NCI-H460 (cell line): ENCODE data around the gene MOB4. TPM values are rescaled to one million over a fixed set of nuclear protein-coding genes. Genes with fewer than 3 reads are reported as not detected.
"Not testable (repeated sequence)": the region's sequence is repeated elsewhere in the genome, so short reads cannot be mapped to it uniquely, and the experiment has no call there.

ENCODE experiments used
- DNase-seq: peaks from one replicate; pipeline ENCODE4 v3.0.0-alpha.2; 2016; ENCODE audit warnings: low read depth; ENCODE audit errors: extremely low read depth
- total RNA-seq: library from RNA; depleted of rRNA; stranded (reverse); fragments of >200 nt; shearing (Covaris generic); gene quantifications from 2 replicates; pipeline ENCODE4 v1.2.3, GENCODE V29; 2014

Gene MOB4
- total RNA-seq, 1 experiment from 2014 or later = 102 TPM

GRCh38 chr2:197506658-197507057 lies 9.2 kb upstream of the MOB4 start:
- DNase-seq = no peak

DNA sequence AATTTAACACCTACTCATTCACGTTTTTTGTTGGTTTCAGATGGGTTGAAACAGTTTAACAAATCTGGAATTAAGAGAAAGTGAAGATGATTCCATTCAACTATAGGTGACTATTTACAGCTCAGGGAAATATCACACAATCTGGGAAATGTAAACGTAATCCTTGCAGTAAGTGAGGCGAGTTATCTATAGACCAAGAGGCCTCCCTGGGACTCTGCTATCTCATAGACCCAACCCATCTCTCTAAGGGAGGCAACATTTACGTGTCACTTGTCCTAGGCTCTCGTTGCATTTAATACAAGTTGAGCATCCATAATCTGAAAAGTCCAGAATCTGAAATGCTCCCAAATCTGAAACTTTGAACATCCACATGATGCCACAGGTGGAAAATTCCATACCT lies 2.0 kb upstream of the MOB4 start:
- DNase-seq = no peak

- no peak for DNase-seq
Observed at GRCh38 chr2:197514754-197515153, 1.1 kb upstream of the MOB4 start.

GRCh38 chr2:197515315-197515738 lies 539 bp upstream of the MOB4 start:
- peak; percentile 96 for DNase-seq

GRCh38 chr2:197516393-197516761 lies 511 bp downstream of the MOB4 start:
- DNase-seq = no peak

GRCh38 chr2:197517150-197517549 lies 1.3 kb downstream of the MOB4 start:
- no peak for DNase-seq

DNA sequence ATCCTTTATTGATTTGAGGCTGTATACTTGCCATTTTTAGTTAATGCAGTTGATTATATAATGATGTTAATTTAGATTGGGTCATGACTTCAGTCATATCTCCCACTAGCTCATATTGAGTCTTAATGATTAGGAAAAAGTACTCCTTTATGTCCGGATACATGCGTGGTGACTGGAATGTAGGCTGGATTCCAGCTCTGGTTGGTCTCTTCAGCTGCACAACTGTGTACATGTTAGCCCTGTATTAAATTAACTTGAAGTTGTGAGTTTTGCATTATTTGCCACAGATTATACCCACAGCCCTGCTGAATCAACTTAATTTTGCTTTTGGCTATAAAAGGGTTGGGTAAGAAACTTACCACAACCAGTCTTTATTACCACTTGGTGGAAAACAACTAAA lies 22.5 kb downstream of the MOB4 start:
- DNase-seq = no peak

DNA sequence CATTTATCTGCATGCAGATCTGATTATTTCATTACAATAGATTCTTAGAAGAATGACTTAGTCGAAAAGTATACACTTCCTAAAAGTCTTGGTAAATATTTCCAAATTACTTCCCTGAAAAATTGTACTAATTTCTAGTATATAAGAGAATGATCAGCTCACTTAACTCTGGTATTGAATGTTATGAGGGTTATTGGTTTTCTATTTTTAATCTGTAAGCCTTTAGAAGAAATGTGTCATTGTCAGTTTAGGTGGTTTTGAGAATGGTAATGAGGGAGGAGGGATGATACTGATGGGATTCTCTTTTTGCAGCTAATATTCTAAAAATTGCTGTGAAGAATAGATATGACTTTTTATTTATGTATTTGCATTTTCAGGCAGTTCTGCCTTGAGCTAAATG lies 23.9 kb downstream of the MOB4 start:
- no peak for DNase-seq

DNA sequence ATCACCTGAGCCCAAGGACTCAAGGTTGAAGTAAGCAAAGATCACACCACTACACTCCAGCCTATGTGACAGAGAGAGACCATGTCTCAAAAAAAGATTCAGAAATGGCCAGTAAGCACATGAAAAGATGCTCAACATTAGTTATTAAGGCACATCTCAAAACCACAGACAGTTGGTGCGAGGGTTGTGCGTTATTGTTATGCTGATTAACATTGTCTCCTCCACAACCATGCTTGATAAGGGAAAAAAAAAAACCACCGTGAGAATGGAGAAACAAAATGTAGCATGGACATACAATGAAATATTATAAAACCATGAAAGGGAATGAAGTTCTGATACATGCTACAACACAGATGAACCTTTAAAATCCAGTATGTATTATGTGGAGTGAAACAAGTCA lies 27.3 kb downstream of the MOB4 start:
- no peak for DNase-seq

- DNase-seq = no peak
Observed at GRCh38 chr2:197547163-197547900, 31.5 kb downstream of the MOB4 start.

DNA sequence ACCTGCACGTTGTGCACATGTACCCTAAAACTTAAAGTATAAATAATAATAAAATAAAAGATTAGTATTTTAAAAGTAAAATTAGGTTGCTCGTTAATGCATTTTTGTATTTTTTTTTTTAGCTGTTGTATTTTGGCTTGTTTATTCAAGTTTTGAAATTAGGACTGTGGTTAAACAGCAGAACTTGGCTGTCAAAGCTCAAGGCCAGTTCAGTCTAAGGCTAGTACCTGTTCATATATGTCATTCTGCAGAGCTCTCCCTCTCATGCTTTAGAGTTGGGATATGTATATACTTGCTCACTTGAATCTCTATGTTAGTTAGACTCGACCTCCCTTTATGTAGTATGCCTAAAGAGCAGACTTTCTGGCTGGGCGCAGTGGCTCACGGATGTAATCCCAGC lies 32.7 kb downstream of the MOB4 start:
- no peak for DNase-seq

DNA sequence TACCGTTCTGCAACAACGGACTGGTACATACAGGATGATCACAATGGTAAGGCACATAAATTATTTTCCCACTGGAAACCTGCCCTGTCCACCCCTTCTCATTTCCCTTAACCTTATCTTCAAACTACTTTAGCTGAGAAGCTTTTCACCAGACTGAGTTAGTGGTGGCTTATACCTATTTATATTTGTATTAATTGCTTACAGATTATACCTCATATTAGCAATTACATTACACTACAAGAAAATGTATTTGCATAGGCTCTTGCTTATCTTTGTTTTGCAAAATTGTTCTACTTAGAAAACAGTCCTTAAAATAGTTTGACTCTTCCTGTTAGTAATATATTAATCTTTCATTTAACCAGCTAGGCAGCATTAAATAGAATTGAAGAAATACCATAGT lies 35.4 kb downstream of the MOB4 start:
- DNase-seq = not testable (repeated sequence)

DNA sequence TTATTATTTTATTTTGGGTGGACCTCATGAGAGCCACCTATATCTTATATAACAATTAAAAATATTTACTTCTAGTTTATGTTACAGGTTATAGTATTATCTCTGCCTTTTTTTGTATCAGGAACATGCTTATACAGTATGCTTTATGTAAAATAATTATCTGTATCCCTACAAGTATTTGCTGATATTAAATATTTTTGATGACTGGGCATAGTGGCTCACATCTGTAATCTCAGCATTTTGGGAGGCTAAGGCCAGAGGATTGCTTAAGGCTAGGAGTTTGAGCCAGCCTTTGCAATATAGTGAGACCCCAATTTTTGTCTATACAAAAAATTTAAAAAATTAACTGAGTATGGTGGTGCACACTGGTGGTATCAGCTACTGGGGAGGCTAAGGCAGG lies 39.6 kb downstream of the MOB4 start:
- DNase-seq = no peak

DNA sequence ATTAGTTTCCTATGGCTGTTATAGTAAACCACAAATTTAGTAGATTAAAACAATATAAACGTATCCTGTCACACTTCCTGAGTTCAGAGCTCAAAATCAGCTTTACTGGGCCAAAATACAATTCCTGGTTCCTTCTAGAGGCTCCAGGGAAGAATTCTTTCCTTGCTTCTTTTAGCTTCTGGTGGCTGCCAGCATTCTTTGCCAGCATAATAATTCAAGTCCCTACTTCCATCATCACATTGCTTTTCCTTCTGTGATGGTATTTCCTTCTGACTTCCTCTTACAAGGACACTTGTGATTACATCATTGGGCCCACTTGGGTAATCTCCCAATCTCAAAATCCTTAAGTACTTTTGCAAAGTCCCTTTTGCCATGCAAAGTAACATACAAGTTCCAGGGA lies 40.6 kb downstream of the MOB4 start:
- DNase-seq = no peak

- no peak for DNase-seq
Observed at GRCh38 chr2:197558393-197558792, 42.5 kb downstream of the MOB4 start.

GRCh38 chr2:197559681-197560080 lies 43.8 kb downstream of the MOB4 start:
- no peak for DNase-seq

- no peak for DNase-seq
Observed at GRCh38 chr2:197560146-197560665, 44.3 kb downstream of the MOB4 start.

DNA sequence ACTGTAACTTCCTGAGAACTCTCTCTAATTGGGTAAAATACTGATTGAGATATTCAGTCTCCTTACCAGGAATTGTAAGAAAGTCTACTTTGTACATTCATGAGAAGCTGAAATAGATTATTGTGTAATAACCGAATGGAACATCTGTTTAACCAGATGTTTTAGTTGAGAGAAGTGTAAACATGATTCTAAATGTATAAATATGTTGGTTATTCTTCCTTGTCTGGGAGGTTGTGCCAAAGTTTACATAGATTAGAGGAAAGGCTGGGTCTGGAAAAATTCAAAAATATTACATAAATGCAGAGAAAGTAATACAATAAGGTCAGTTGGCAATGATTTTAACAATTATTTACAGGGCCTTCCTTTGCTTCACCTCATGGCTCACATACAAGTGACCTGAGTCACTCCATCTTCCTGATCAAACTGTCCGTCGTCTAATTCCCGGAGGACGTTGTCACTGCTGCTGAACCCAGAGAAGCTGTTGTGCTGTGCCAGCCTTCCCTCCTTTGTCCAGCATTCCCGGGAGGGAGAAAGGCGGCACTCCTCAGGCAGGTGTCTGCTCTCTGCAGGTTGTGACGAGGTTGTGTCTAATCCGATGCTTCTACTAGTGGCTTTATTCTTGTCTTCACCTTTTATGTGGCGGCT lies 55.9 kb downstream of the MOB4 start:
- no peak for DNase-seq

GRCh38 chr2:197573608-197574007 lies 57.7 kb downstream of the MOB4 start:
- DNase-seq = no peak

DNA sequence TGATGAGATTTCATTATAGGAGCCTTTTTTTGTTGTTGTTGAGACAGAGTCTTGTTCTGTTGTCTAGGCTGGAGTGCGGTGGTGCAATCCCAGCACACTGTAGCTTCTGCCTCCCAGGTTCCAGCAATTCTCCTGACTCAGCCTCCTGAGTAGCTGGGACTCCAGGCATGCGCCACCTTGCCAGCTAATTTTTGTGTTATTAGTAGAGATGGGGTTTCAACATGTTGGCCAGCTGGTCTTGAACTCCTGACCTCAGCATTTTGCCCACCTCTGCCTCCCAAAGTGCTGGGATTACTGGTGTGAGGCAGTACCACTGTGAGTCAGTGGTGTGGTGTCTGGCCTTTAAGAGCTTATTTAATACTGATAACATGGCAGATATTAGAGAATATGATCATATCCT lies 60.1 kb downstream of the MOB4 start:
- DNase-seq = peak; percentile 79

DNA sequence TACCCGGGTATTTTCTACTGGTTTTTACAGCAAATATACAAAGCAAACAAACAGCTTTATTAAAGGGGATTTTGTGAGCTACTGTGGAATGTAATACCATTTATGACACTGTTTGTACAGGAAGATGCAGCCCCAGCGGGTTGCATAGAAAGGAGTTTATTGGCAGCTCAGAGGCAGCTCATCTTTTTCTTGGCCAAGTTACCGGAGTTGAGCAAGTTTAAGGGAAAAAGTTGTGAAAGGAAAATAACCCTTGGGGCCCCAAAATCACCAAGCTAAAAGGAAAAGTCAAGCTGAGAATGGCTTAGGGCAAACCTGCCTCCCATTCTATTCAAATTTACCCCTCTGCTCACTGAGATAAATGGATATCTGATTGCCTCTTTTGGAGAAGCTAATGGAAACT lies 60.8 kb downstream of the MOB4 start:
- peak; percentile 93 for DNase-seq

GRCh38 chr2:197577446-197577845 lies 61.6 kb downstream of the MOB4 start:
- no peak for DNase-seq
